HG03520 (cell line): ENCODE measurements around the gene MCAM.

Source experiments
- ATAC-seq: cut with Tn5 transposase; IDR thresholded peaks from one replicate; pipeline ENCODE4 v1.9.1; 2021; ENCODE audit warnings: mild to moderate bottlenecking, moderate library complexity; ENCODE audit not compliant: unreplicated experiment

The MCAM gene

DNA sequence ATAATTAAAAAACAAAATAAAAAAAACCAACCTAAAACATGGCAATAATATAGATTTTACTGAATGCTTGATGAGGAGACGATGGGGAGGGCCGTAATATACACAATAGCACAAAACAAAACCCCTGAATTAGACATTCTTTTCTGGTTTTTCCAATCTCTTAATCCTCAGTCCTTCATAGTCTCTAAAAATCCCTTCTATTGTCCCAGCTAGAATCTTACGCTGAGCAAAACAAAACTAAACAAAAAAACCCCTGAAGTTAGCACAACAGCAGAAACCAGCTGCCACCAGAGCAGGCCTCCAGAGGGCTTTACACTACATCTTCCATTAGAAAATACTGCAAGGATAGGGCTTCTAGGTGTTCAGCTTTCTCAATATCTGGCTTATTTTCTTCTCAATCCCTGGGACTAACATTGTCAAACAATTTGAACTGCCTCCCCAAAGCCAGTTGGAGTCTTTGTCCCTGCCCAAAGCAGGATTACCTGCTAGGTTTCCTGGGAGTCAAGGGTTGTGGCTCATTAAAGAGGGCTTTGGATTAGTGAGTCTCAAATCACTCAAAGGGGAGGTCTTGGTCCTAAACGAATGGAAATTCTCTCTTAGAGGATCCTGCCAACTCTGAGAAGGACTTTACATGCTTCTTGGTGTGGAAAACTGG, 15.3 kb upstream of the MCAM start:
- ATAC-seq = no peak

DNA sequence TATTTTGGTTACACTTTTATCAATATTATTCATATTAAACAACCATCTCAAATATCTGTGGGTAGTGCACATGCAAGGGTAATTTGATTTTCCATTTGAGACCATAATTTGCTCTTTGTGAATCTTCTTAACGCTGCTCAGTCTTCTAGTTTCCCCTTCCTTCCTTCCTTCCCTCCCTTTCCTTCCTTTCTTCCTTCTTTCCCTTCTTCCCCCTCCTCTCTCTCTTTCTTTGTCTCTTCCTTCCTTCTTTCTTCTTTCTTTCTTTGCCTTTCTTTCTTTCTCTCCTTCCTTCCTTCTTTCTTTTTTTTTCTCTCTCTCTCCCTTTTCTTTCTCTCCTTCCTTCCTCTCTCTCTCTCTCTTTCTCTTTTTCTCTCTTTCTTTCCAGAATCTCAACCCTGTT, 13.3 kb upstream of the MCAM start:
- no peak for ATAC-seq

DNA sequence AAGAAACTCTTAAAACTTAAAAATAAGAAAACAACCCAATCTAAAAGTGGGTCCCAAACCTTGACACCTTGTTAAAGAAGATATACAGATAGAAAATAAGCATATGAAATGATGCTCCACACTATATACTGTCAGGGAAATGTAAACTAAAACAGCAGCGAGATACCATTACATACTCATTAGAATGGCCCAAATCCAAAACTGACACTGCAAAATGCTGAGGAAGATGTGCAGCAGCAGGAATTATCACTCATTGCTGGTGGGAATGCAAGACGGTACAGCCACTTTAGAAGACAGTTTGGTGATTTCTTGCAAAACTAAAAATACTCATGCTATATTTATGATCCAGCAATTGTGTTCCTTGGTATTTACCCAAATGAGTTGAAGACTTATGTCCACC, 12.4 kb upstream of the MCAM start:
- no peak for ATAC-seq

DNA sequence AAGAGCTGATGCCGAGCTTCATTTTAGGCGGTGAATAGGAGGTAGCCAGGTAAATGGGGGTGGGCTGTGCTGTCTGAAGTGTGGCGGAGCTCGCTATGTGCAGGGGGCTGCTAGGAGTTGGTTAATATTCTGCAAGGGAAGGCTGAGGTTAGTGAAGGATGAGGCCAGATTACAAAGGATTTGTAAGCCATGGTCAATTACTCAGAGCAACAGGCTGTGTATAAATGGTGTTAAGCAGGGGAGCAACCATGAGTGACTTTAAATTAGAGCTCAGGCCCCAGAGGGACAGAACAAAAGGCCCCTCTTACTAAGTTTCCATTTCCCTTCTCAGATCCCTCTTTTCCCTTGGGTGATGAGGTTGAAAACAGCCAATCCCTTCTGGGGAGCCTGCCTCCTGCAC, 7.3 kb upstream of the MCAM start:
- no peak for ATAC-seq

DNA sequence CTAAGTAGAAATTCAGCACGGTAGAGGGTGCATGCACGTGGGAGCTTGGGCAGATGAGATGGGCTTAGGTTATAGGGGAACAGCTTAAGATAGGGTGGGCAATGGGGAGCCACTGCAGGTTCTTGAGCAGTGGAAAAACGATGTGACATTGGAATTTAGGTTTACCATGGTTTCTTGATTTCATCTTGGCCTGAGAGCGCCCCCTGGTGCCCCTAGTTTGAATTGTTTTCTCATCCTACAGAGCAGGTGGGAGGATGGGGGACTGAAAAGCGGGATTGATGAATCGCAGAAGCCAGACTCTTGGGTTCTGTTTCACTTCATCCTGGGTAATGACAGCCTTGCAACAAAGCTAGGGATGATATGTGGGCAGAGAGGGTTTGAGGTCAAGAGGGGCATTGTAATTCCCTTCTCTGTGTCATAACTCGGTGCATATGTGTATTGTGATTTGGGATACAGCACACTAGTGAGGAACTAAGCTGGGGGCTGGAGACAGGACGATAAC, 6.7 kb upstream of the MCAM start:
- no peak for ATAC-seq

DNA sequence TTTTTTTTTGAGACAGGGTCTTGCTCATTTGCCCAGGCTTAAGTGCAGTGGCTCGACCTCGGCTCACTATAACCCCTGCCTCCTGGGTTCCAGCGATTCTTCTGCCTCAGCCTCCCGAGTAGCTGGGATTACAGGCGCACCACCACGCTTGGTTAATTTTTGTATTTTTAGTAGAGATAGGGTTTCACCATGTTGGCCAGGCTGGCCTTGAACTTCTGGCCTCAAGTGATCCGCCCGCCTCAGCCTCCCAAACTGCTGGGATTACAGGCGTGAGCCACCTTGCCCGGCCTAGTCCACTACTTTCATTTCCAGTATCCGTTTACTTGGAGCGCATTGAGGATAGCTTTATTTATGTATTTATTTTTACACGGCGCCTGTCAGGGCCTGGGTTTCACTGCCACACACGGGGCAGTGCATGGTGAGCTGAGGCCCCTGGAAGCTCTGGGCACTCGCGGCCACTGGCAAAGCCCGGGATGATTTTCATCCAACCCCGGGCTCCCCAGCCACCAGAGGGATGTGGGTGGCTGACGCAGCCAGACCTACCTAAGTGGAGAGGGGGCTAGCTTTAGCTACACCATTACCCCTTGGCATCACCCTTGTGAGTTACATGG, 6.1 kb upstream of the MCAM start:
- ATAC-seq = no peak

DNA sequence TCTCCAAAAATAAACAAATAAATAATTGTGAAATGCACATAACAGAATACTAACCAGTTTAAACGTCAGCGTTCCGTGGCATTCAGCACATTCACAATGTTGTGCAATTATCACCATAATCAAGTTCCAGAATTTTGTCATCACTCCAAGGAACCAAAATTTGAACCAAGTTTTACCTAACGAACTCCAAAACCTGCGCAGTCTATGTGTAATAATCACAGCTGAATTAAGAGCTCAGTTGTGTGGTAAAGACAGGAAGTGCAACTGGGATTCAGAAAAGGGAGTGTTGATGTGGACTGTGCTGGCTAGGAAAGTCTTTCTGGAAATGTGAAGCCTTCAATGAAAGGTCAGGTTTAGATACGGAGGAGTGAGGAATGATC, 5.4 kb upstream of the MCAM start:
- no peak for ATAC-seq

DNA sequence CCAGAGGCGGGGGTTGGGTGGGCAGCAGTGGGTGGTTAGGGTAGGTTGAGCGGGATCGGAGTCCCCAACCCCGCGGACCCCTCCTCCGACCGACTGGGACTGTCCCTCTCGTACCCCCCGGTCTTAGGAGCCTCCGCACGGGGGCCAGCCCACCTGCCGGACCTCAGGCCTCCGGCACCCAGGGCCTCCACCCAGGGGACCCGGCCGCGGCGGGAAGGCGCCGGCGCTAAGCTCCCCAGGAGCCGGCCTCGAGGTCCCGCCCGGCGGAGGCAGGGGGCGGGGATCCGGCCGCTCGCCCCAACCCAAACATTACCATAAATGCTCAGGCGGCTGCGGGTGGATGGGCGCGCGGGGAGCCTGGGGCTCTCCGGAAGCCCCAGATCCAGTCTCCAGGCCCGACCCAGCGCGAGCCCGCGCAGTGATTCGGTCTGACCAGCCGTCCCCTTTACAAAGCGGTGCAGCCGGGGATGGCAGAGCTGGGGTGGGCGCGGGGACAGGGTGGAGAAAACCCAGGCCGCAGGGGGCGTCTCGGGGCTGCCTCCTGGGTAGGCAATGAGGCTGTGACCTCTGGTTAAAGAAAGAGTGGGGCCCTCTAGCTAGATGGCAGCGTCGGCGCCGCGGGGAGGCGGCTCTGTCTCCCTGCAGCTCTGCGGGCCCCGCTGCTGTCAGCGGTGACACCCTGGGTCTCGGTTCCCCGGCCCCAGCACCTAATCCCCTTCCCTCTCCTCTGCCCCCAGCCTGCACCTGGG, 4.0 kb upstream of the MCAM start:
- ATAC-seq = peak; percentile 42

DNA sequence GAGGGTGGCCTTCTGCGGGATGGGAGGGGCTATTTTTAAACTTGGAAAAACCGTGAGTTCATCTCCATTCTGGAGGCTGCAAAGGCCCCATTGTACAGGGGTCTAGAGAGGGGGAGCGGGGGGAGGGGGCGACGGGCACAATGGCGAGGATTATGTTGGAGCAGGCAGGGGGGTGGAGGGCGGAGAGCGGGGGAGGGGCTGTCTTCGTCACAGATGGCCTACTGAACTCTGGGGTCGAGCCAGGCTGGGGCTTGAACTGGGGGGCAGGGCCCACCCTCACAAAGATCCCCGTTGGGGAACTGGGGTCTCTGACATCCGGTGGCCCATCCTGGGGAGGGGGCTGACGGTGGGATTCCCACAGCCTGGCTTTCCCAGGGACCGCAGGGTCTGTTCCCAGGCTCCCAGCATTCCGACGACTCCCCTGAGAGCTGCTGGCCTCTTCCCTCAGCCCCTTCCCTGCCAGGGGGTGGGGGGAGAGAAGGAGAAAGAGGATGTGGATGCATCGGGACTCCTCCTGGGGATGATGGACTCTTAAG, 3.4 kb upstream of the MCAM start:
- ATAC-seq = no peak

DNA sequence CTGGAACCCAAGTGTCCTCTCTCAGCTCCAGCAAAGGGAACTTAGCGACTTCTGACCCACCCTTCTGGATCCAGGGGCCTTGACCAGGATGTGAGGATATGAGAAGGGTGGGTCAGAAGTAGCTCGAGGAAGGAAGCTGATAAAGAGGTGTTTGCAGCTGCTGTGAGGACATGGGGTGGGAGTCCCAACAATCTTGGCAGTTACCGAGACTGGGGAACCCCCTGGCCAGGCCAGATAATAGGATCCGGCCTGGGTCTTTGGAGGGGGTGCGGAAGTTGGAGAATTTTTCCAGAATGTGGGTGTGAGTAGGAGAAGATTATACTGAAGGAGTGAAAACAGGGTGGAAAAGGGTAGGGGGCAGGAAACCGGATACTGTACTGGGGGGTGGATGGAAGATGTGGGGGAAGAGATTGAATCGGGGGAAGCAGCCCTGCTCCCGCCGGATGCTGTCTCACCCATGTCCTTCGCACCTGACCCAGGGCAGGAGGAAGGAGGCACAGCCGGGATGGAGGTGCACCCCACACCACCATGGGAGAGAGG, 2.8 kb upstream of the MCAM start:
- ATAC-seq = no peak

DNA sequence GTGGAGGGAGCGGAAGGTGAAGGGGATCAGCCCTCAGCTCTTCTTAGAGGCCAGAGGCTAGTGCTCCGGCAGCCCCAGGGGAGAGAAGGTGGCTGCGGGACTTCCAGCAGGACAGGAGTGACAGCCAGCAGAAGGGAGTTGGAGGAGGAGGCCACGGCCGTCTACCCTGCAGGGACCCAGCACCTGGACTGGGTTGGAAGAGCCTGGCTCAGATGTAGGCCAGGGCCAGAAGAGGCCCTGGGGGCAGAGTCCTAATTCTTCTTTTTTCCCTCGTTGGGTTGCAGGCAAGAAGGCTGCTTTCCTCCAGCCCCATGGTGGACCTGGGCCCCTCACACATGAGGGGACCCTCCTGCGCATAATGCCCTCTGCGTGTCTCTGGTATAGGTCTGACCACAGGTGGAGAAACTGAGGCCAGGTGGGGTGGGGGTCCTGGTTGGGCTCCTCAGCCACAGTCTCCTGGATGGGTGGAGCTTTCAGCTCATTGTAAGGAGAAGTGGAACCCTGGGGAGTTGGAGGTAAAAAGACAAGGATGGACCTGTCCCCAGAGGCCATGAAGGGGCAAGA, 2.3 kb upstream of the MCAM start:
- ATAC-seq = no peak

DNA sequence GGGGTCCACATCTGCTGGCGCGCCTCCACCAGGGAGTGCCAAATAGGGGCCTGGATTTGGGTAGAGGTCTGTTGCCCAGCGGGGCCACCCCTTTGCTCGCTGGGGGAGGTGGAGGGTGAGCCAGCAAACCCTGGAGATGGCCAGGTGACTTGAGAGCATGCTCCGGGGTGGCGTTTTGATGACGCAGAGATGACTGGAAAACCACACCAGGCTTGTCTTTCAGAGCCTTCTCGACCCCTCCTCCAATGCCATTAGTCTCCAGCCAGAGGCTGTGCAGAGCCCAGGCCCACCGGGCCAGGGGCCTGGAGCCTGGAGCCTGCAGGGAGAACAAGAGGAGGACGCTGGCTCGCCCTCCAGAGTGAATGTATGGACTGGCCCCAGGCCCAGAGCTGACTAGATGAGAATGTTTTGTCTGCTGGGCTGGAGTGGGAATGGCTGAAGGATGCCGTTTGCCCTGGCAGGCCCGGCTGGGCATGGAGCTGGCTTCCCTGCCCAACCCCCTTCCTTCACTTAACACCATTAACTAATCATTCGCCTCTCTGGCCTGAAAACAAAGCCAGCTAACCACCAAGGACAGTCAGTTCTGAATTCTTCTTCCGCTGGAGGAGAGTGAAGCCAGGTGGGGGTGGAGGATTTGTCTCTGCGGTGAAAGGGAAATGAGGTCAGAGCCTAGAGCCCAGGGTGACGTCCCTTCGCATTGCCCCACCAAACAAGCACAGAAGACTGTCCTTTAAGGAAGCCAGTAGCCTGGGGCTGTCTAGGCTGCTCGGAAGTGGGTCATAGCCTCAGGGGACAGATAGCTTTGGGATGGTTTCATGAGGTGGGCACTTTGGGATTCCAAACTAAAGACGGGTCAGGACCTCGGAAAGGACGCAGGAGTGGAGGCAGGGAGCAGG, 1.6 kb upstream of the MCAM start:
- no peak for ATAC-seq

DNA sequence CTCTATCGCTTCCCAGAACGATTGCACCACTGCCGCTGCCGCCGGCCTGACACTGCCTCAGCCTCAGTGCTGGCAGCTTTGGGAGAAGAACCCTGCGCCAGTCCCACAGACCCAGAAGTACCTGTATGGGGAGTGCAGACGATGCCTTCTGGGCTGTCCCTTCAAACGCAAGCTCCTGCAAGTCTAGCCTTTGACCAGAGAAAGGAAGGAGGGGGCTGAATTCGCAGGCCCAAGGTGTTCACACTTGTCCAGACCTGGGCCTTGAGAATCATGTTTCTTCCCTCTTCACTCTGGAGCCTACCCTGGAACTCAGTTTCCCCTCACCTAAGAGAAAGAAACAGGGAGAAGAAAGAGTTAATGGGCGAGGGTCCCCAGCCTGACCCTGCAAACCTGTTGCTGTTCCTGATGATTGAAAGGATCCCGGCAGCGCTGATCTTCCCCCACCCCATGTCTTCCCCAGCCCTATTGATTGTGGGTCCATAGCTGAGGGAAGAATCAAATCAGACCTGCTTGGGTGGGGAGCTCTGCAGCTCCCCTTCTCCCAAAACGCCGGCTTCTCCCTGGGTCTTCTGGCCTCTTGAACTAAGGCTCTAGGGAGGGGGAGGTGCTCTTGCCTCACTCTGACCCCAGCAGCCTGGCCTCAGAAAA, 786 bp upstream of the MCAM start:
- no peak for ATAC-seq

DNA sequence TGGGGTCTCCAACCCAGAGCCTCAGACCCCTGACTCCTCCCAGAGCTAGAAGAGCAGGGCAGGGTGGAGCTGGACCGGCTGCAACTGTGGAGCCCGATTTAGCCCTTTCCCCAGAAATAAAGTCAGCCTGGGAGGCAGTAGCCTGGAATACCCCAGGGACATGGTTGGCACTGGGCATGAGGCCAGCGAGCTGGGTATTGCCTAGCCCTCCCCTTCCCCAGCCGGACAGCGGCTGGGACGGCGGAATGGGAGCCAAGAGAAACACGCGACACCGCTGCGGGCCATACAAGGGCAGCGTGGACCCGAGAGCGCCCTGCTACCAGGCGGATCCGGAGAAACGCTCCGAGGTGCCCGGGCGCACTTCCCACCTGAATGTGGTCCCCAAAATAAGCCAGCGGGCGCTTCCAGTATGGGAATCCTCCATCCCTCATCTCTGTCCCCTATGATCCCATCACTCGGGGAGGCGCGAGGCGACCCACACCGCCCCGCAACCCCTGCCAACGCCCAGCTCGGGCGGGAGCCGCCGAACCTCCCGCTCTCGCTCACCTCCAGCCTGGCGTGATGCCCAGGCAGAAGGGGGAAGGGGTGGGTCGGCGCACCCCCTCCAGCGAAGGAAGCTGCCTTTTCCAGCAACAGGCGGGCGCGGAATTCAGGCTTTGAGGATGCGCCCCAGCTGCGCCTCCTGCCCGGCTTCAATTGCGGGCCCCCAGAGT, 758 bp downstream of the MCAM start:
- ATAC-seq = no peak

DNA sequence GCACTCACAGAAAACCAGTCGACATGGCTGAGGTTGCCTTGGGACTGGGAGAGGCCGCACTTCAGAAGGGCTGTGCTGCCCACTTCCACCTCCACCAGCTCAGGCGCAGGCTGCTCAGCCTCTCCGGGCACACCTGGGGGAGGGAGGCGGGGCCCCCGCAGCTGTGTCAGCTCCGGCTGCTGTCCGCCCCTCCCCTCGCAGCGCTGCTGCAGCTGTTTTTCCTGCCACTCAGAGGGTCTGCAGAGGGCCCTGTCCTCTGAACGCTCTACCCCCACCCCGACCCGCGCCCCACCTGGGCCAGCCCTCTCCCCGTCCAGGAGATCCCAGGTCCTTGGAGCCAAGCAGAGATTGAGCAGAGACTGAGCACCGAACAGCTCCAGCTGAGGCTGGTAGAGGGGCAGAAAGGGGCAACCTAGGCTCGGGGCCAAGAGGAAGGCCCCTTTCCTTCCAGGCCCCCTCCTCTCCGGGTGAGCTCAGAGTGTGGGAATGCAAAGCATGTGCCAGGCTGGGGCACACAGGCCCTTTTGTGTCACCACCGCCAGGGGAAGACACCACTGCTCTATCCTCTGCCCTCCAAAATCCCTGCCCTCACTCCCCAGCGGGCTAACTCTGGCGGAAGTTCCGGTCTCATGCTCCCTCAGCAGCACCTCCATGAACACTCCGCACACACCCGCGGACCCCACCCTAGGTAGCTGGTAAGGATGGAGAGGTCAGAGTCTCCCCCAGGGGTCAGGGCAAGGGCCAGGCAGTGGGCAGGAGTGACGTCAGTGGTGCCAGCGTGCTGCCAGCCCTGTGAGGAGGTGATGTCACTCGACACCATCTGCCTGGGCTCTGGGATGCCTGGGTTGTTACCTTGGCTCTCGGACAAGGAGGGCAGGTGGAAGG, 1.6 kb downstream of the MCAM start:
- no peak for ATAC-seq

DNA sequence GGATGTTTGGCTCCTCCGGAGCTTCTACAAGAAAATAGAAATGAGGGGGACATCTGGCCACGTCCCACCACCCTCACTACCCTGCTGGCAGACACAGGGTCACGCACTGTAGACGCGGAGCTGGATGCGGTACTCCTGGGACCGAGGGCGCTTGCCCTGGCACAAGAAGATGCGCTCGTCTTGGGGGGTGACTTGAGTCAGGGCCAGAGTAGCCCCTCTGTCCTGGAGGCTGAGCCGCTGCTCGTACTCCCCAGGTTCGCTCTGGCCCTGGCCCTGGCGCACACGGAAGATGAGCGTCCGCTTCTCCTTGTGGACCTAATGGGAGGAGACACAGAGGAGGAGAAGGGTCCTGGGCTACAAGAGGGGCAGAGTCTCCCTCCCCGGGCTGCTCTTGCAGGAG, 2.2 kb downstream of the MCAM start:
- no peak for ATAC-seq

DNA sequence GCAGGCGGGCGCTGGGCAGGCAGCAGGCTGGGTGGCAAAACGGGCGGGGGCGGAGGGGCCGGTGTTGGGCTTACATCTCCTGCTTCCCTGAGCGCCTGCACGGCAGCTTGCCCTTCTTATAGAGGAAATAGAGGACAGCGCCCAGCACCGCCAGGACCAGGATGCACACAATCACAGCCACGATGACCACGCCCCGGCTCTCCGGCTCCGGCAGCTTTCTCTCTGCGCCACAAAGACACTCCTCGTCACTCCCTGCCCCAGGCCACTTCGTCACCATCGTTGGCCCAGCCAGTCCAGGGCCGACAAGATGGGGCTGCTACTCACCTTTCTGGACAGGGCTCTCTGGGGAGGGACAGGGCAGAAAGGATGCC, 6.3 kb downstream of the MCAM start:
- no peak for ATAC-seq

DNA sequence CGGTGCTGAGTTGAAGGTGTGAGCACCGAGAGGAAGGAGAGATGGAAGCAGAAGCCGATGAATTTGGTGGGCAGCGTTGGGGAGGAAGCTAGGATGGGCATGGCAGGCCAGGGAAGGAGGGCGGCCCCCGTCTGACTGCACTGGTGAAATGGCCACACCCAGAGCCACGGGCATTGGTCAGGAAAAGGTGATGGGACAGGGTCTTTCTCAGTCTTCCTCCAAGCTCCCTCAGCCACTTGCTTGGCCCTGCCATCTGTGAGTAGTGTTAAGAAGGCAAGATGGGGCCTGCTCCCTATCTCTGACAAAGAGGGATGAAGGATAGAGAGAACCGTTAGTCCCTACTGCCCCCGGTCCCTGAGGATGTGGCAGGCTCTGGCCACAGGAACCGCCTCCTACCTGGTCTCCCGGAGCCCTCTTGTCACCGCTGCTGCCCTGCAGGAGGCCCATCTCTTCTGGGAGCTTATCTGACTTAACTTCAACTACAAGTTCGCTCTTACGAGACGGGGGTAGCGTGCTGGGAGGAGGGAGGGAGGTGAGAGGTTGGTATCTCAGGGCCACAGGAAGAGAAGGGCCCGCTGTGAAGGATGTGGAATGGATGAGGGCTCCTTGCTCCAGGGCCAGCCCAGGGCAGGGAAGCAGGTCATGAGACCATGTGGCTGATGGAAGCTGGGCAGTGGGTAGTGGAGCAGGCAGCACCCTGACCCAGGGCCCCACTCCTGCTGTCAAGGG, 6.8 kb downstream of the MCAM start:
- no peak for ATAC-seq
